DND-41 (cell line): ENCODE results near the gene DIAPH2.

Experiments used
- CTCF ChIP-seq: IDR thresholded peaks from 2 replicates; pipeline ENCODE4 v1.5.1; 2012; ENCODE audit warnings: borderline replicate concordance, low read length, moderate library complexity, mild to moderate bottlenecking; ENCODE audit not compliant: poor library complexity, severe bottlenecking; ENCODE audit errors: extremely low read depth
- EZH2 ChIP-seq: IDR thresholded peaks from 3 replicates; pipeline ENCODE4 v1.6.1; 2012; ENCODE audit warnings: borderline replicate concordance, low read depth, mild to moderate bottlenecking, moderate library complexity, low read length, inconsistent platforms; ENCODE audit not compliant: severe bottlenecking

- TF ChIP-seq CTCF (no peak), EZH2 (no peak)
These were observed 869.2 kb downstream of the DIAPH2 start for GRCh38 chrX:97553833-97554232.
